ENCODE results near the gene DPF1. TPM values are rescaled to one million over a fixed set of nuclear protein-coding genes. Genes with fewer than 3 reads are reported as not detected.

Gene DPF1
- total RNA-seq, 1 donor from 2014 or later = 0.49 TPM

- Histone ChIP-seq H3K27me3 (ENCODE audit: low read depth) (no peaks in the 10 kb centered on the region), H3K4me1 (no peaks in the 10 kb centered on the region), H3K9me3 (replicated peaks) (no peaks in the 10 kb centered on the region), H3K36me3 (peaks cover 45% of the 10 kb centered on the region), H3K4me3 (no peak overlapping the region), H3K27ac (replicated peaks) (no peak overlapping the region)
- no peak for TF ChIP-seq CTCF (IDR thresholded peaks at IDR 0.05; ENCODE audit: borderline replicate concordance)
- intact Hi-C loops (cut with micrococcal nuclease) = no loop called here
- DNase-seq = no peak
Measured at GRCh38 chr19:38195237-38195636, 28.8 kb downstream of the DPF1 start.

DNA sequence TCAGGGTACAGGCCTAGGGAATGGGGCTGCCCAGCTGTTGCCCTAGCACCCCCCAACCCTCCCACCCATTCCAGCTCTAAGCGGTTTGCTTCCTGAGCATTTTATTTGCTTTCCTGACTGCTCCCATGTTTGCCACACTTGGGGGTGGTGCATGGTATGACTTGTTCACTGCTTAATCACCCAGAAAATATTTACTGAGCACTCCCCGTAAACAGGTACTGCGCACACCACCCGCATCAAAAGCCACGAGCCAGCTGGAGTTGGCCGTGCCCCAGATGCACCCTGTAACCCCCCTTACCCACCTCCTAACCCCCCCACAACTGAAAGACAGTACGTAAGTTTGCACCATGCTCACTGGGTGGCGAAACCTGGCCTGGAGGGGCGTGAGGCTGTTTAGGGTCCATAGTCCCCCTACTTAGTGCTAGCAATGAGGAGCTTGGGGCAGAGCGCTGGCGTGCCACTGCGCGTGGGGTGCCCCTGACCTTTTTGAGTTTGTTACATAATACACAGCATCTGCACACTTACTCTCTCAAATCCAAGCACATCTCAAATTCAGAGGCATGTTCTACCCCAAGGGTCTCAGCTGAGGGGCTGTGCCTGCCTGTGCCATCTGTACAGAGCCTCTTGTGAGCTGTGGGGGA, 29.8 kb downstream of the DPF1 start:
- intact Hi-C loops (cut with micrococcal nuclease) = no loop called here

DNA sequence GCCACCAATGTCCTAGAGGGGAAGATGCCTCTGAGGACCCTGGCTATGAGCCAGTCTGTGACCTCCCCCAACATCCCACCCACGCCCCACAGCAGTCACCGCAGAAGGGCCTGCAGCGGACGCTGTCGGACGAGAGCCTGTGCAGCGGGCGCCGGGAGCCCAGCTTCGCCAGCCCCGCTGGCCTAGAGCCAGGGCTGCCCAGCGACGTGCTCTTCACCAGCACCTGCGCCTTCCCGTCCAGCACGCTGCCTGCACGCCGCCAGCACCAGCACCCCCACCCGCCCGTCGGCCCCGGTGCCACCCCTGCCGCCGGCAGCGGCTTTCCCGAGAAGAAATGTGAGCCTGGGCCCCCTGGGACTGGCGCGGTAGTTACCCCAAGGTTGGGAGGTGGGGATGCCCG, 30.6 kb downstream of the DPF1 start:
- TF ChIP-seq CTCF (IDR thresholded peaks at IDR 0.05; ENCODE audit: borderline replicate concordance) = no peak
- Histone ChIP-seq H3K4me1 (no peaks in the 10 kb centered on the region), H3K4me3 (no peak overlapping the region), H3K27me3 (ENCODE audit: low read depth) (no peaks in the 10 kb centered on the region), H3K36me3 (peaks cover 33% of the 10 kb centered on the region), H3K9me3 (replicated peaks) (no peaks in the 10 kb centered on the region), H3K27ac (replicated peaks) (no peak overlapping the region)
- intact Hi-C loops (cut with micrococcal nuclease) = no loop called here
- no peak for DNase-seq

More for the DNA sequence above, 29.8 kb downstream of the DPF1 start:
- DNase-seq = no peak
- Histone ChIP-seq H3K27ac (replicated peaks) (no peak overlapping the region), H3K36me3 (peaks cover 37% of the 10 kb centered on the region), H3K4me1 (no peaks in the 10 kb centered on the region), H3K27me3 (ENCODE audit: low read depth) (no peaks in the 10 kb centered on the region), H3K9me3 (replicated peaks) (no peaks in the 10 kb centered on the region), H3K4me3 (no peak overlapping the region)
- no peak for TF ChIP-seq CTCF (IDR thresholded peaks at IDR 0.05; ENCODE audit: borderline replicate concordance)

DNA sequence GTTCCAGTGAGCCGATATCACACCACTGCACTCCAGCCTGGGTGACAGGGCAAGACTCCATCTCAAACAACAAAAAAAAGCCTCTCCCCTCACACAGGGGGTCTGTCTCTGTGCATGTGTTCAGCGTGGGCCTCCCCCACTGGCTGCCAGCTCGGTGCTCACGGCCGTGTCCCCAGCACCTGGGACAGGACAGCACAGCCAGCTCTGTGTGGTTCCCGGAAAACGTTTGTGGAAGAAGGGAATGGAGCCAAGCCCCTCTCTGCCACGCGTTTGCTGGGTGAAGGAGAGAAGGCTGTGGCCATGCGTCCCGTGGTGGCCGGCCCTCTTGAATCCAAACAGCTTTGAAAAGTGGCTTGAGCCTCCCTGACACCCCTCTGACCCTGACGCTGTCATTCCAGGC, 32.3 kb downstream of the DPF1 start:
- no peaks in the 10 kb centered on the region for H3K27me3 ChIP-seq (ENCODE audit: low read depth)
- no peaks in the 10 kb centered on the region for H3K4me1 ChIP-seq
- no peak overlapping the region for H3K27ac ChIP-seq (replicated peaks)
- H3K9me3 ChIP-seq (replicated peaks) = no peaks in the 10 kb centered on the region
- TF ChIP-seq CTCF (IDR thresholded peaks at IDR 0.05; ENCODE audit: borderline replicate concordance) = no peak
- H3K4me3 ChIP-seq = no peak overlapping the region
- intact Hi-C loops (cut with micrococcal nuclease) = no loop called here
- H3K36me3 ChIP-seq = peaks cover 26% of the 10 kb centered on the region
- no peak for DNase-seq

DNA sequence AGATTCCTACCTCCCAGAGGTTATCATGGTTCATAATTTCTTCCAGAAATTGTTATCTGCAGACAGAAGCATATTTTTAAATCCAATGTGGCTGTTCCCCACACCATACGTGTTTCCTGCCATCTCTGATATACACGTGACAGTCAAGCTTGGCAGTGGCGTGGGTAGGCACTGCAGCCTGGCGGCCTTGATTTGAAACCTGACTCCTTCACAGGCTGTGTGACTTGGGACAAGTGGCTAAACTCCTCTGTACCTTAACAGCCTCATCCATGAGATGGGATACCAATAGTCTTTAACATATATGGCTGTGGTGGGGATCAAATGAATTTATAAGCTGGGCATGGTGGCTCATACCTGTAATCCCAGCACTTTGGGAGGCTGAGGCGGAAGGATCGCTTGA, 33.2 kb downstream of the DPF1 start:
- H3K27me3 ChIP-seq (ENCODE audit: low read depth) = no peaks in the 10 kb centered on the region
- no peak for TF ChIP-seq CTCF (IDR thresholded peaks at IDR 0.05; ENCODE audit: borderline replicate concordance)
- H3K4me1 ChIP-seq = no peaks in the 10 kb centered on the region
- H3K36me3 ChIP-seq = peaks cover 29% of the 10 kb centered on the region
- DNase-seq = no peak
- intact Hi-C loops (cut with micrococcal nuclease) = no loop called here
- H3K4me3 ChIP-seq = no peak overlapping the region
- no peaks in the 10 kb centered on the region for H3K9me3 ChIP-seq (replicated peaks)
- H3K27ac ChIP-seq (replicated peaks) = no peak overlapping the region
